Subcutaneous abdominal adipose tissue (tissue), 5 donors: Measurements from ENCODE around the gene CYS1.
A peak's percentile ranks its signal among the peaks of the same experiment; 100 is the strongest.

ENCODE experiments used
- H3K27ac ChIP-seq: one replicate; pipeline ENCODE4 v1.7.0; 2013; ENCODE audit warnings: low read depth, mild to moderate bottlenecking, inconsistent platforms, low read length, moderate library complexity
- H3K27me3 ChIP-seq, 5 donors: one replicate each; pipeline ENCODE4 v1.7.0; 2013; ENCODE audit warnings: low read length in 5 of 5, inconsistent platforms in 1 of 5; ENCODE audit not compliant: control insufficient read depth in 5 of 5, insufficient read depth in 4 of 5
- H3K36me3 ChIP-seq, 5 donors: one replicate each; pipeline ENCODE4 v1.7.0; 2013; ENCODE audit warnings: low read length in 5 of 5; ENCODE audit not compliant: control insufficient read depth in 5 of 5, insufficient read depth in 5 of 5
- H3K4me1 ChIP-seq, 5 donors: one replicate each; pipeline ENCODE4 v1.7.0; 2013; ENCODE audit warnings: low read length in 5 of 5, mild to moderate bottlenecking in 3 of 5, moderate library complexity in 1 of 5; ENCODE audit not compliant: control insufficient read depth in 5 of 5, insufficient read depth in 5 of 5
- H3K4me3 ChIP-seq, 5 donors: one replicate each; pipeline ENCODE4 v1.7.0; 2013; ENCODE audit warnings: low read length in 5 of 5, low read depth in 1 of 5
- H3K9ac ChIP-seq, 5 donors: one replicate each; pipeline ENCODE4 v1.7.0; 2013; ENCODE audit warnings: low read length in 5 of 5, mild to moderate bottlenecking in 4 of 5, moderate library complexity in 3 of 5
- H3K9me3 ChIP-seq, 5 donors: one replicate each; pipeline ENCODE4 v1.7.0; 2013; ENCODE audit warnings: low read length in 5 of 5; ENCODE audit not compliant: control insufficient read depth in 5 of 5
- donor health status: healthy.
- donor health status: healthy.
- donor health status: healthy.
- donor health status: healthy.
- donor health status: healthy.

The CYS1 gene

DNA sequence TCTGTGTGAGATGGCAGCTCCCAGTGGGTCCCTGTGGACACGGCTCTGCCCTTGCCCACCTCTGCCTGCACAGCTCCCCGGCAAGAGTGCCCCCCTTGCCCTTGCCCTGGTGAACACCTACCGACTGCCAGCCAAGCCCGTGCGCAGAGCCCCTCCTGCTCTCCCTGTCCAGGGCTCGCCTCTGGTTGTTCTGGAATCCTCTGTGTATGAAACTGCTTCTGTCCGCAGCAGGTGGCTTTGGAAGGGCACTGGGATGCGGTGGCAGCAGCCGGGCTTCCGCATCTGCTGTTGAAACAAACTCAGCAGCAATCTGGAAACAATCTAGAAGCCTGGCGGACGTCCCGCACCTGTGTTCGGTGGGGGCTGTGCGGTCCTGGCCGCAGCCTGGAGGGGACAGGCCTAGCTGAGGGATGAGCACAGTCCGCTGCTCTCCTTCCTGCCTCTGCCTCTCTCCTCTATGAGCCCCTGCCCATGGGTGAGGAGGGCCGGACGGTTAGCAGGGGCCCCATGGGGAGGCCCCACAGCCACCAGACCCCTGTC, 70.9 kb downstream of the CYS1 start:
- Histone ChIP-seq H3K36me3 (no peaks in the 10 kb centered on the region), H3K4me1 (peaks cover 16 to 70% (median 55%) of the 10 kb centered on the region in 5 donors), H3K27ac (peak overlapping the region; percentile 95), H3K9ac (peak overlapping the region in 4 of 5 donors; percentile 46 to 78 (median 63)), H3K9me3 (no peaks in the 10 kb centered on the region), H3K27me3 (no peaks in the 10 kb centered on the region), H3K4me3 (peak overlapping the region; percentile 13 to 57 (median 27))

DNA sequence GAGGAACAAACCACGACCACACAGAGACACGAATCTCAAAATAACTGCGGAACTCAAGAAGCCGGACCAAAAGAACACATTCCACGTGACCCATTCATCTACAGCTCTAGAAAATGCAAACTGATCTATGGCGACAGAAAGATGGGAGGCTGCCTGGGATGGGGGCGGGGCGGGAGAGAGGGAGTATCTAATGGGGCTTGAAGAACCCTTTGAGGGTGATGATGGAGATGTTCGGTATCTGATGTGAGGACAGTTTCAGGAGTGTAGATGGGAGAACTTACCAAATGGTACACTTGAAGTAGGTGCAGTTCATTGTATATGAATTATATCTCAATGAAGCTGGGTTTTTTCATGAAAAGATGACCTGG, 71.4 kb downstream of the CYS1 start:
- peak overlapping the region; percentile 13 to 57 (median 27) for H3K4me3 ChIP-seq
- no peaks in the 10 kb centered on the region for H3K9me3 ChIP-seq
- H3K9ac ChIP-seq: peak overlapping the region; percentile 26 to 78 (median 52)
- H3K36me3 ChIP-seq: no peaks in the 10 kb centered on the region
- H3K27me3 ChIP-seq: no peaks in the 10 kb centered on the region
- peak overlapping the region; percentile 95 for H3K27ac ChIP-seq
- H3K4me1 ChIP-seq: peaks cover 18 to 76% (median 60%) of the 10 kb centered on the region in 5 donors

DNA sequence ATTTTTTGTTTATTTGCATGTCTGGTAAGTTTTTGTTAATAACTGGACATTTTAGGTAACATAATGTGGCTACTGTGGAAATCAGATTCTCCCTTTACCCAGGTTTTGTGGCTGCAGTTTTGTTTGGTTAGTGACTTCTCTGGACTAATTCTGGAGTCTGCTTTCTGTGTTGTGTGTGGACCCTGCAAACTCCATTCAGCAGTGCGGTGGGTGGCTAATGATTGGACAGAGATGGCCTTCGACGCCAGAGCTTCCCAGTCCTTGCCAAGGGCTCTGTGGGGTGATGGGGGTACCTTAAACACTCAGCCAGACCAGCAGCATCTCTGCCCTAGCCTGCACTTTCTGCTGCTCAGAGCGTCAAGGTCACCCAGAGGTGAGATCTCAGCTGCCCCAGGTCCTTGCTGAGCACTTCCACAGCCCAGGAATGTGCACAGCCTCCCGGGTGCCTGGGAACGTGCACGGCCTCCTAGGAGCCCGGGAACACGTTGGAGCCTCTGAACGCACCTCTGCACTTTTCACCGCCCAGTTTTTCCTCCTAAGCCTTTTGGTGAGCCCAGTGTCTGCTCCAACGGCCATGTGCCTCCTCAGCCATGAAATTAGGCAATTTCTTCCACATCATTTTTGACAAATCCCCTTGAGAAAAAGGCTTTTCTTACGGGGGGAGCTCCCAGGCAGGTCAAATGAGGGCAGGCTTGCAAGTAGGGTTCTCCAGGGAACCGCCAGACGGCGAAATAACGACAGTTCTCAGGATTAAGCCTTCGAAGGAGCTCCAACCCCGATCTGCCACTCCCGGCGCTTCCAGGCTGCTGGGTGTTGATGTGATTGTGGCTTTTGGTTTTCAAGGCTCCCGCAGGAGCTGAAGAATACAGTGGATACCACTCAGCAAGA, 72.0 kb downstream of the CYS1 start:
- Histone ChIP-seq H3K4me3 (peak overlapping the region in 2 of 5 donors; percentile 17 to 57), H3K4me1 (peaks cover 19 to 79% (median 64%) of the 10 kb centered on the region in 5 donors), H3K9ac (peak overlapping the region; percentile 26 to 78 (median 54)), H3K36me3 (no peaks in the 10 kb centered on the region), H3K9me3 (no peaks in the 10 kb centered on the region), H3K27me3 (no peaks in the 10 kb centered on the region), H3K27ac (peak overlapping the region; percentile 95)

DNA sequence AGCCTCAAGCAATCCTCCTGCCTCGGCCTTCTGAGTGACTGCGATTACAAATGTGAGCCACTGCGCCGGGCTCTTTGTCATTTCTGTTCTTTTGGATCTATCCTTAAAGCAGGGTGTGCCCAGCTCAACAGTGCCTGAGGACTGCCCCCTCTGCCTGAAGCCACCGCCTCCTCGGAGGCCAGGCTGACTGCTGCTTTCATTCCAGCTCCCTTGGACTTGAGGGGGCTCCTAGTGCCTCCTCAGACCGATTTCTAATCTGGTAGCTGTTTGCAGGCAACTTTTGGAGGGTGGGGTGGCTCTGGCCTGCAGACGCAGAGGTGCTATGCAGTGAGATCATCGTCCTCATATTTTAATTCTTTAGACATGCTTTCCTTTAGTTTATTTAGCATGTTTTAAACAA, 72.8 kb downstream of the CYS1 start:
- Histone ChIP-seq H3K4me1 (peaks cover 19 to 86% (median 70%) of the 10 kb centered on the region in 5 donors), H3K27me3 (no peaks in the 10 kb centered on the region), H3K4me3 (no peak overlapping the region), H3K36me3 (no peaks in the 10 kb centered on the region), H3K9ac (no peak overlapping the region), H3K9me3 (no peaks in the 10 kb centered on the region), H3K27ac (peak overlapping the region; percentile 95)
